Omental fat pad (tissue), 4 donors: ENCODE measurements around the gene ACTMAP. TPM values are rescaled to one million over a fixed set of nuclear protein-coding genes. Genes with fewer than 3 reads are reported as not detected.

Source experiments
- ATAC-seq: fragments of 150-250 bp; one replicate; pipeline ENCODE4 v1.9.1; 2016; ENCODE audit warnings: mild to moderate bottlenecking, moderate library complexity; ENCODE audit not compliant: low FRiP score
- DNase-seq: peaks from one replicate; pipeline ENCODE4 v3.0.0-alpha.2; 2019; ENCODE audit warnings: low spot score
- CTCF ChIP-seq, 3 donors: fragments of 450-650 bp; IDR thresholded peaks; one replicate each; pipeline ENCODE4 v1.5.1; 2016 to 2017; ENCODE audit warnings: antibody characterized with exemption in 3 of 3, mild to moderate bottlenecking in 3 of 3, moderate library complexity in 2 of 3
- total RNA-seq, 4 donors: library from RNA; depleted of rRNA; stranded (reverse); fragments of >200 nt; gene quantifications; one replicate each; pipeline ENCODE4 v1.1.0, GENCODE V29; 2016

Gene ACTMAP
- total RNA-seq, 4 donors from 2014 or later: 3.2 to 3.8 (median 3.5) TPM

DNA sequence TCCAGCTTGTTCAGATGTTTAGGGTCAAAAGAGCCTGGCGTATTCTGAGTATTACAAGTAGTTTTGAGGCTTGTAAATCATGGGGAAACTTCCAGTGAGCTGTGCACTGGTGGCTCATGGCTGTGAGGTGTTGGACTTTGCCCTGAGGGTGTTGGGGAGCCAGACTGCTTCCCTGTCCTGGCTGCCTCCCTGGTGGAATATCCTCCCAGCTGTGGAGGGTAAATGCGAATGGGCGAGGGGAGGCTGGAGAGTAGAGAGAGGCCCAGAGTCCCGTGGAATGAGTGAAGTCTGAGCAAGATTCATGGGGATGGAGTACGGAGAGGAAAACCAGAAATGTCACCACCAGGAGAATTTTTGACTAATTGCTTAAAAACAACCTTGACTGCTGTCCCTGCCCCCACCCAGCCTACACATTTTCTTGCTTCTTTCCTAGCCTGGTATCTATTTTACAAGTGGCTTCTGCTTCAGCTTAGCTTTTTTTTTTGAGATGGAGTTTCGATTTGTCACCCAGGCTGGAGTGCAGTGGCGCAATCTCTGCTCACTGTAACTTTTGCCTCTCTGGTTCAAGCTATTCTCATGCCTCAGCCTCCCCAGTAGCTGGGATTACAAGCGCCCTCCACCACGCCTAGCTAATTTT is 4.5 kb upstream of the ACTMAP start:
- ATAC-seq (no peak), DNase-seq (no peak)
- no peak for TF ChIP-seq CTCF (IDR thresholded peaks at IDR 0.05)

DNA sequence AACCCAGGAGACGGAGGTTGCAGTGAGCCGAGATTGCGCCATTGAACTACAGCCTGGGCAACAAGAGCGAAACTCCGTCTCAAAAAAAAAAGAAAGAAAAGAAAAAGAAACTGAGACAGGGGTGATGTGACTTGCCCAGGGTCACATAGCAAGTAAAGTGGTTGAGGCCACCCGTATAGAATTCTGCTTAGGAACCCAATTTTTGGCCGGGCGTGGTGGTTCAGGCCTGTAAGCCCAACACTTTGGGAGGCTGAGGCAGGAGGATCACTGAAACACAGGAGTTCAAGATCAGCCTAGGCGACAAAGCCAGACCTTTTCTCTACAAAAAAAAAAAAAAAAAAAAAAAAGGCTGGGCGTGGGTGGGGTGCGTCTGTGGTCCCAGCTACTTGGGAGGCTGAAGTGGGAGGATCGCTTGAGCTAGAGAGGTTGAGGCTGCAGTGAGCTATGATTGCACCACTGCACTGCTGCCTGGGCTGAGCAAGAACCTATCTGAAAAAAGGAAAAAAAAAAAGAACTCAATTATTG is 2.0 kb upstream of the ACTMAP start:
- TF ChIP-seq CTCF (IDR thresholded peaks at IDR 0.05): no peak
- DNase-seq (no peak), ATAC-seq (no peak)

DNA sequence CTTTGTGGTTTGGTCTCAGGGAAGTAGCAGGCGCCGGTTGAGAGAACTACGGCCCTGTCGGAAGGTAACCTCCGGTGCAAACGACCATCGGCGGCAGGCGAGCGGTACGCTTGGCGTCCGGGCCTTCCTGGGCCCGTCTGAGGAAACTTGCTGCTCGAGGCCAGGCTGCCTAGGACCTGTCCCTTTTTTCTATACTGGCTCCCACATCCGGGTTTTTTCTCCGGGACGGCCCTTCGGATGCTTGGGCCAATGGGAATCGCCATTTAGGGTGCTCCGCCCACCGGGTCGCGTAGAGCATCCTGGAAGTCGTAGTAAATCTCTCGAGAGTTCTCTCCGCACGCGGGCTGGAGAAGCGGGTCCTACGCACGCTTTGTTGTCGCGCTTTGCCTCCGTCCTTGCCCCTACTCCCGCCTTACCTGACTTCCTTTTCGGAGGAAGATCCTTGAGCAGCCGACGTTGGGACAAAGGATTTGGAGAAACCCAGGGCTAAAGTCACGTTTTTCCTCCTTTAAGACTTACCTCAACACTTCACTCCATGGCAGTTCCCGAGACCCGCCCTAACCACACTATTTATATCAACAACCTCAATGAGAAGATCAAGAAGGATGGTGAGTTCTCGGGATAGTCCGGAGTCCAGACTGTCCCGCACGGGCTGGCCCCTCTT is 729 bp upstream of the ACTMAP start, which contains the start of gene SNRPA:
Gene SNRPA (plus strand): TSS at position 330 of the 664 bp plus-strand sequence. CDS start 206 bp downstream, at position 536.
- ATAC-seq (peak; percentile 84), DNase-seq (peak; percentile 94)
- no peak for TF ChIP-seq CTCF (IDR thresholded peaks at IDR 0.05)

- ATAC-seq (no peak), DNase-seq (no peak)
- no peak for TF ChIP-seq CTCF (IDR thresholded peaks at IDR 0.05)
Observed at GRCh38 chr19:40747536-40747935, 2.7 kb downstream of the ACTMAP start.

DNA sequence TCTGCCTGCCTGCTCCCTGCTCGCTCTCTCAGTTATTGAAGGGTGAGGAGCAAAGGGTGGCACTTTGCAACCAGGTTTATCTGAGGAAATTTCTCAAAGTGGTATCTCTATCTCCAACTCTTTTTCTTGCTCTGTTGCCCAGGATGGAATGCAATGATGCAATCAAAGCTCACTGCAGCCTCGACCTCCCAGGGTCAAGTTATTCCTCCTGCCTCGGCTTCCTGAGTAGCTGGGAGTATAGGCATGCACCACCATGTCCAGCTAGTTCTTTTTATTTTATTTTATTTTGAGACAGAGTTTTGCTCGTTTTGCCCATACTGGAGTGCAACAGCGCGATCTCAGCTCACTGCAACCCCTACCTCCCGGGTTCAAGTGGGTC is 4.9 kb downstream of the ACTMAP start:
- no peak for TF ChIP-seq CTCF (IDR thresholded peaks at IDR 0.05)
- DNase-seq (no peak), ATAC-seq (no peak)

DNA sequence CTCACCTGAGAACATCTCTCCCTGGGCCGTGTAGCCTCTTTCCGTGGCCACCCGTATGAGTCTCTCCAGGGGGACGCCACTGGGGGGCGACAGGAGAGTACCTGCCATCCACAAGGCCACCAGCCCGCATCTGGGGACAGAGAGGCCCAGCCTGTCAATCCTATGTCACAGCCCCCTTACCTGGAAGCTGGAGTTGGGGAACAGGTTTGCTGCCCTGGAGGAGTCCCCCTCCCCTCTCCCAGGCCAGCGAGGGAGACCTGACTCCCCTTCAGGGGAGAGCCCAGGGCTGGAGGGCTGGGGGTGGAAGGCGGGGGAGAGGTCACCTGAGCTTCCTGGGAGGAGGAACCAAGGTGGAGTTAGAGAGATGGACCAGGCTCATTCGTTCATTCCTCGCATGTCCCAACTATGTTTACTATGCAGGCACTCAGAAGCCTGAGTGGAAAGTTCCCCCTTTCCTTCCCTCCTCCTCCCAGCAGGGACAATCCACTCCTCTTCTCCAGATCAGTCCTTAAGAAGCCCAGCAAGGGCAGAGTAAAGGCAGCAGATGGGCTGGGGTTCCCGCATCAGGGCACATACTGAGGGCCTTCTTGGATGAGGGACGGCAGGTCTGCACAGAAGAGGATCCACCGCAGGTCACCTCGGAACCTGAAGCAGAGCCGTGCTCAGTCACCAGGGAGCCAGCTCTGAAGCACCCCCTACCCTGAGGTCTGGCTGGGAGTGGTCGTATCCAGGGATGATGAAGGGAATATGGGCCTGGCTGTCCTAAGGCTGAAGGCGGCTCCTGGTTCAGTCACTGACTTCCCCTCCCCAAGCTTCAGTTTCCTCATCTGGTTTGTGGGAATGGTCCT is 5.5 kb downstream of the ACTMAP start:
- no peak for TF ChIP-seq CTCF (IDR thresholded peaks at IDR 0.05)
- DNase-seq (no peak), ATAC-seq (peak; percentile 17)
